Fibroblast of peridontal ligament (primary cell): ENCODE data around the gene DZANK1.
"Not testable (repeated sequence)": the region's sequence is repeated elsewhere in the genome, so short reads cannot be mapped to it uniquely, and the experiment has no call there.

Experiments used
- DNase-seq: peaks from one replicate; pipeline ENCODE4 v3.0.0-alpha.2; 2010; ENCODE audit errors: extremely low read depth

The DZANK1 gene

GRCh38 chr20:18436847-18437246, 30.0 kb downstream of the DZANK1 start:
- DNase-seq = no peak

DNA sequence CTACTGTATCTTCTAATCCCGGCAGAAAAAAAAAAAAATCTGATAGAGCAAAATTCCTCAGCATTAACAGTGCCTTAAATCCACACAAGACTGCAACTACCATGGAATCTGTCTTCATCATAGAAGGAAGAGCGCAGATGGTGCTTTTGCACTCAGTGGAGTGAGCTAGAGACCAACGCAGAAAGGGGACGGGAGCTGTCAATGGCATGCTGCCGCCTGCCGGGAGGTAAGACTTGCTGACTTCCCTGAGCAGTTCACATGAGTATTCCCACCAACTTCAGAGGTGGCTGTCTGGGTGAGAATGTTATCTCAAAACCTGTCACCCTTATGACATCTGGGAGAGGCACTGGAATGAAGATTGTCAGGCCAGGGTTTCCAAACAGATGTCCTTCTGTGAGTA, 35.6 kb downstream of the DZANK1 start:
- DNase-seq = no peak

DNA sequence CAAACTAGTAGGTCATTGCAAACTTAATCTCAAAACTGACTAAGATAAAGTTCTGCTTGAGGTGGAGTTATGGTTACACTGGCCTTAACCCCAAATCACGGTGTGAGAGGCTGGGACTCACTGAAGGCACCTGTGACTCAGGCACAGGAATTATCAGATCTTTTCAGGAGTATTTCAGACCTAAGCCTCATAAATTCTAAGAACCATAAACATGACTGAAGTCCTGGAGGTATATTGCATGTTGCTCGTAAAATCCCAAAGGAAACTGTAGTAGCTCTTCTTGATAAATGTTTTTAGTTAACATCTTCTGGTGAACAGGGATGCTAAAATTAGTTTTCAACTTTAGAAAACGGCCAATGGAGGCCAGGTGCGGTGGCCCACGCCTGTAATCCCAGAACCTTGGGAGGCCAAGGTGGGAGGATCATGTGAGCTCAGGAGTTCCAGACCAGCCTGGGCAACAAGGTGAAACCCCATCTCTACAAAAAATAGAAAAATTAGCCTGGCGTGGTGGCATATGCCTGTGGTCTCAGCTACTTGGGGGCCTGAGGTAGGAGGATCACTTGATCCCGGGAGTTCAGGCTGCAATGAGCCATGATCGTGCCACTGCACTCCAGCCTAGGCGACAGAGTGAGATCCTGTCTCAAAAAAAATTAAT, 36.5 kb downstream of the DZANK1 start:
- DNase-seq = no peak

DNA sequence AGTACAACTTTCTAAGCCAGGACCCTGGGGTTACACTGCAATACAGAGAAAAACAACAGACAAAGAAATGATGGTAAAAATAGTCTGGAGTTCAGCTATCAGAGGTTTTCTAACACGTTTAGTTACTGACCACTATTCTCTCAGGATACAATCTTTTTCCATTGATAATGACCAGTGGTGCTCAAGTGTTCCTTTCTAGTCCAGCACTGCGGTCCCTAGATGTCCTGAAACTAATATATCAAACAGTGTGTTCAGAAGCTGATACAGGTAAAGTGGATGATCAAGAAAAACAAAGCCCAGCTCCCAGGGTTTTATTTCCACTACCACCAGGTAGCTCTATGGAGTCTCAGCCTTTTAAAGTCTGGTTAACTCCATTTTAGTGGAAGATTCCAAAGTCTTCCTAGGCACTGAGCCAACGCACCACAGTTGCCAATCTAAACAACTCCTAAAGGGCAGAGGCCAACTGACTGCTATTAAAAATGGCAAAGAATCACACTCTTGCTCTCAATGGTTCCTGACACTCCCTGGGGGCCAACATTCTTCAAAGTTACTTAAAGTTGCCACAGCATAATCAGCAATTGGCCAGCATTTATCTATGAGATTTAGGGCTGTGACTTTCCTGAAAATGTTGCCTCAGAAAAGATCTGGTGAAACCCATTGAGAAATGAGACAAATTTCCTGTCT, 38.2 kb downstream of the DZANK1 start:
- DNase-seq = peak; percentile 53

DNA sequence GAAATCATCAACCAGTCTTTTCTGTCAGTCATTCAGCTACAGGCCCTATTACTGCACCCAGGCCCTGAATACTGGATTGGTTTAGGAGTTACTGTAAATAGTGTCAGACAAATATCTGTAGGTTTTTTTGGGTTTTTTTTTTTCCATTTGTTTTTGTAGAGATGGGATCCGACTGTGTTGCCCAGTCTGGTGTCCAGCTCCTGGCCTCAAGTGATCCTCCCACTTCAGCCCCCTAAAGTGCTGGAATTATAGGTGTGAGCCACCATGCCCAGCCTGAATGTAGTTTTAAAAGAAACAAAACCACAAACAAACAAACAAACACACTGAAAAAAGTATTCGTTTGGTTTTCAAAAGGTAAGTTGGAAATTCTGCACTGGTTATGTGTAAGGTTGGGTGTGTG, 39.6 kb downstream of the DZANK1 start:
- no peak for DNase-seq

DNA sequence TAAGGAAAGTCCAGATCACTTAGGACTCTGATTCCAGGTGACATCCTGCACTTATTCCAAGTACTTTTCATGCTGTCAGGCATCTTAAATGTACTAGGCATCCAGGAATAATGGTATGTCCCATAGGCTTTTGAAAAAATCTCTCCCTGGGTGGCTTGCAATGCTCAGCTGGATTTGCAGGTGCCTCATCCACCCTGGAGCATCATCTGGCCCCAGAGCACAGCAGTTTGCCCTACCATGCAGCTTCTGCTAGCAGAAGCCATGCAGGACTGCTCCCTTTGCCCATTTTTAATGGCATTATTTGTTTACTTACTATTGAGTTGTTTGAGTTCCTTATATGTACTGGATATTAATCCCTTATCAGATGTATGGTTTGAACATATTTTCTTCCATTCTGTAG, 45.2 kb downstream of the DZANK1 start:
- DNase-seq = no peak

DNA sequence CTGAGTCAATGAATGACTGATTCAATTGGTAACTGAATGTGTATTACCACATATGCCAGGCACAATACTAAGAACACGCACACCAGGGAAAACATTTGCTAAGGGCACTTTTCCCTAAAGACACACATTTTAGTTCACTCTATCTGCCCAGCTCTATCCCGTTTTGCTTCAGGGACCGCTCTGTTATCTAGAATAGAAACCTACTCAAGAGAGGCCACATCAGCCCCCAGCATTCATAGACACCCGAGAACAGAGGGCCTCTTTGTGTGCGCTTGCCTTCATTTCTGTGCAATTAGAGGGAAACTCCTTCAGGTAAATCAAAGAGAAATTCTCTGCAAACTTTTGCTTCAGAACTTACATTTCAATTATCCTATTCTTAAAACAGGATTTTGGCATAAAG, 50.3 kb downstream of the DZANK1 start:
- DNase-seq = no peak

GRCh38 chr20:18414140-18414539, 52.7 kb downstream of the DZANK1 start:
- DNase-seq = no peak

DNA sequence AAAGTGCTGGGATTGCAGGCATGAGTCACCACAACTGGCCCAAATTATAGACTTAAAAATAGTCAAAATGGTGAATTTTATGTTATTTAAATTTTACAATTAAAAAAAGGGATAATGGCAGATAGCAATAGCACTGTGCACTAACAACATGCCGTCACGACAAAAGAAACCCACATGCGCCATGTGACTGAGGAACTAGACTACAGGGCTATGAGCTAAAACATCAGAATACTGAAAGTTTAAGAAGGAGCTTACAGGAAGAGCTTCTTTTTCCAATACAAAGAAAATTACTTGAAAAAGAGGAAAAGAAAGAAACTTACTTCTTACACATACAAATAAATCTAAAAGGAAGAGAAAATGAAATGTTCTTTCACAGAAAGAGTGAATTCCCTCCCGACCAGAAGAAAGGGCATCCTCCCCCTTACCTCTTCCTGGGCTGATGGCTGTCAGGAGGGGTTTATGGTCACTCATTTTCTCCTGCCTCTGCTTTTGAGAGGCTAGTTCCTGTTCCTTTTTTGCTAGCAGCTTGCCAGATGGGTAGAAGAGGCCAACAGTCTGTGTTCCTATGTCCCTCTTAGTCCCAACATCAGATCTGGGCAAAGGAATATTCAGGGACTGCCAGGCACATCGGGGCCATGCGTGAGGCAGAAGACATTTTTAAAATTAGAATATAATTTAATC, 54.5 kb downstream of the DZANK1 start:
- no peak for DNase-seq

DNA sequence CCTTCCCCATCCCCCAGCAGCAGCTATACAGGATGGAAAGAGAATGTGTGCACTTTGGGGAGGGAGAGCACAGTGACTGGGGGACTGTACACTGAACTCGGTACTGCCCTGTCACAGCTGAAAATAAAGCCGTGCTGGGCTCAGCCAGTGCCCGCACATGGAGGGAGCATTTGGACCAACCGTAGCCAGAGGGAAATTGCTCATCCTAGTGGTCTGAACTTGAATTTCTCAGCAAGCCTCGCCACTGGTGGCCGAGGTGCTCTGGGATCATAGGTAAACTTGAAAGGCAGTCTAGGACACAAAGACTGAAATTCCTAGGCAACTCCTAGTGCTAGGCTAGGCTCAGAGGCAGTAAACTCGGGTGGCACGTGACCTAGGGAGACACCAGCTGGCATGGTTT, 61.0 kb downstream of the DZANK1 start:
- DNase-seq = no peak

GRCh38 chr20:18404172-18404571, 62.7 kb downstream of the DZANK1 start:
- DNase-seq = no peak

DNA sequence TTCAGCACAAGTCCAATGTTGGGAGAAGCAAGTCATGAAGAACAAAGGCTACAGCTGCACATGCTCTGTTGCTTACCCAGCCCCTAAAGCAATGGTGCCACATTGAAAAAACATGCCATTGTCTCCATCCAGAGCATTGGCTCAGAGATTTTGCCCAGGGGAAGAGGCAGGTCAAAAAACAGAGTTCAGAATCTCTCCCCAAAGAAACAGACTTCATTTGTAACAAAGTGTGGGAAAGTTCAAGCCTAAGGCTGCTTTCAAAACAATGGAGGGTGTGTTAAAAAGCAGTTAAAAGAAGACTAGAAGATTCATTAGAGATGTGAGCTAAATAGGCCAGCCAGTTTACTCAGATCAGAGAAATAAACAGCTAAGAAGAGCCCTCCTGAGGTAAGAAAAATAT, 63.6 kb downstream of the DZANK1 start:
- DNase-seq = no peak

GRCh38 chr20:18401305-18401704, 65.5 kb downstream of the DZANK1 start:
- no peak for DNase-seq

- no peak for DNase-seq
These were observed 66.4 kb downstream of the DZANK1 start for GRCh38 chr20:18400460-18400859.

DNA sequence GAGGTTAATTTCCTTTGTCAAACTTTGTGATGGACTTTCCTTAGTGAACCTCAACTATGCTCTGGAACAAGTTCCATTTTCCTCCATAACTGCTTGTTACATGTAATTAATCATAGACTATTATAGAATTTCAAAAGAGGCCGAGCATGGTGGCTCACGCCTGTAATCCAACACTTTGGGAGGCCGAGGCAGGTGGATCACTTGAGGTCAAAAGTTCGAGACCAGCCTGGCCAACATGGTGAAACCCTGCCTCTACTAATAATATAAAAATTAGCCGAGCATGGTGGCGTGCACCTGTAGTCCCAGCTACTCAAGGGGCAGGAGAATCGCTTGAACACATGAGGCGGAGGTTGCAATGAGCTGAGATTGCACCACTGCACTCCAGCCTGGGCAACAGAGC, 68.1 kb downstream of the DZANK1 start:
- not testable (repeated sequence) for DNase-seq

GRCh38 chr20:18397030-18397429, 69.8 kb downstream of the DZANK1 start:
- DNase-seq = no peak

DNA sequence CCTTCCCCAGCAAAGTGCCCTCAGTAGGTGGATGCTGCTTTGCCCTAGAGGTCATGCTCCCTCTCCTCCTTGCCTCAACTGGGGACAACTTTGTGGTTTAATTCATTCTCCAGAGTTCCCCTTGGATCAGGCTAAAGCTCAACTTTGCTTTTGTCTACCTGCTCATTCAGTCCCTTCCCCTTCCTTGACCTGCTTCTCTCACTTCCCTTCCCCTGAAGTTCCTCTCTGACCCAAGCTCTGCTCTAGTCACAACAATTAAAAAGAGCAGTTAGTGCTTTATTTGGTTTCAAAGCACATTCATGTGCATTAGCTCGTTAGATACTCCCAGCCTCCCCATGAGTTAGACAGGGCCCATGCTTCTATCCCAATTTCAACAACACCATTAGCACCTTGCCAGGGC, 71.3 kb downstream of the DZANK1 start:
- DNase-seq = no peak

DNA sequence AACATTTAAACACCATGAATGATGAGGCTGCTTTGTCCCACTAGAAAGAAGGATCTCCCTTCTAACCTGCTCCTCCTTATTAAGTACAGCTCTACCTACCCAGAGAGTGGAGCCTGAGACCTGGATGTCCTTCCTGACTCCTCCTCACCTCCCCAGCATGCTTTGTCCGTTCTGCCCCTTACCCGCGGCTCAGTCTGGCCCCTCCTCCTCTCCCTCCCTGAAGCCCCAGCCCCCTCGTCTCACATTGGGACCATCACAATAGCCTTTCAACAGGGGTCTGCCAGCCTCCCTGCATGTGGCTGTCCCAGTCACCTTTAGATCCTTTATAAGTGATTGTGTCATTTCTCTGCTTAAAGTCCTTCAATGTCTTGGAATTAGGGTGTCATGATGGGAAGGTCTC, 72.5 kb downstream of the DZANK1 start:
- no peak for DNase-seq

DNA sequence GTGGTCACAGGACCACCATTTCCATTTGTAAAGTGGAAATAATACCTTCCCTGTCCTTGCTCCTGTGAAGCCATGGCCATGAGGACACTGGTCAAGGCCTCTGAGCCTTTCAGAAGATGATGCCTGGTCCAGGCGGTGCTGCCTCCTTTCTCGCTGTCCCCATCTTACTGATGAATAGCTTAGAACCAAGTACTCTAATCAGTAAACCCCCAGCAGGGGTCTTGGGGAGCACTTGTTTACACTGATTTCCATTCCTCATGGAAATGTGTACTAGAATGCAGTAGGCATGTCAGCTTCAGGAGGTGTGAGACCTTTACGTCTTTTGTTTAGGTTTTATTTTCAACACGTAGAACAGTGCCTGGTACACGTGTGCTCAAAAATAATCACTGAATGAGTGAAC, 75.1 kb downstream of the DZANK1 start:
- DNase-seq = no peak

DNA sequence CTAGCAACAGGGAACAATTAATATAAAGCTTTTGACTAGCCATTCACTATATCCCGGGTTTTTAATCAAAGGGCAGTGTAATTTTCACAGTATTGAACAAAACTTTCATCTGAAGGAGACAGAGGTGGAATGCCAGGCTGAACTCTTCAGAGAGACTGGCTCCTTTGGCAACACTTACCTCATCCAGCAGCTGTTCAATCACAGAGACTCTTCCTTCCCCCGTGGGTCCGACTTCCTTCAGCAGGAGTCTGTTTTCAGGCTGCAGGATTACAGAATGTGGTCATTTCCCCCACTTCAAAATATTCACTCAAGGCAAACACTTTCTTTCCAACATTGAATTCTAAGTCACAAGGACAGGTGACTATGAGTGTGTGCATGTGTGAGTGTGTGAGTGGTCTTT, 76.6 kb downstream of the DZANK1 start:
- no peak for DNase-seq

DNA sequence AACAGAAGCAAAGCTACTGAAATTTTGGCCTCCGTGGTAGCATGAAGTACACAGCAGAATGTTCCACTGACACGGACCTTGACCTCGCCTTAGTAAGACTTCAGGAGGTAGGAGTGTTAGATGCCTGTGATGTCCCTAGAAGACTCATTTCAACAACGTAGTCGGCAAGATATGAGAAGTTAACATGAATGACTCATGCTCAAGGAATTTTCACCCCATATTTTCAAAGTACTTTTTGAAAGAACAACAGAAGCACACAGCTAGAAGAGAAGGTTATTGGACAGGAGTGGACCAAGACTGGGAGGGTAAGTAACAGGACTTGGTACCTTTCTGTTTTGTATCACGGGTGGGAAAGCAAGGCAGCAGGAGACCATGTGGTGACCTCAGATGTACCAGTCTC, 78.0 kb downstream of the DZANK1 start:
- DNase-seq = peak; percentile 9

GRCh38 chr20:18380908-18381529, 85.8 kb downstream of the DZANK1 start:
- no peak for DNase-seq
